Measurements from ENCODE around the gene ACTL8. TPM values are rescaled to one million over a fixed set of nuclear protein-coding genes. Genes with fewer than 3 reads are reported as not detected.

Gene ACTL8
- total and polyA plus RNA-seq, 8 donors = not detected

DNA sequence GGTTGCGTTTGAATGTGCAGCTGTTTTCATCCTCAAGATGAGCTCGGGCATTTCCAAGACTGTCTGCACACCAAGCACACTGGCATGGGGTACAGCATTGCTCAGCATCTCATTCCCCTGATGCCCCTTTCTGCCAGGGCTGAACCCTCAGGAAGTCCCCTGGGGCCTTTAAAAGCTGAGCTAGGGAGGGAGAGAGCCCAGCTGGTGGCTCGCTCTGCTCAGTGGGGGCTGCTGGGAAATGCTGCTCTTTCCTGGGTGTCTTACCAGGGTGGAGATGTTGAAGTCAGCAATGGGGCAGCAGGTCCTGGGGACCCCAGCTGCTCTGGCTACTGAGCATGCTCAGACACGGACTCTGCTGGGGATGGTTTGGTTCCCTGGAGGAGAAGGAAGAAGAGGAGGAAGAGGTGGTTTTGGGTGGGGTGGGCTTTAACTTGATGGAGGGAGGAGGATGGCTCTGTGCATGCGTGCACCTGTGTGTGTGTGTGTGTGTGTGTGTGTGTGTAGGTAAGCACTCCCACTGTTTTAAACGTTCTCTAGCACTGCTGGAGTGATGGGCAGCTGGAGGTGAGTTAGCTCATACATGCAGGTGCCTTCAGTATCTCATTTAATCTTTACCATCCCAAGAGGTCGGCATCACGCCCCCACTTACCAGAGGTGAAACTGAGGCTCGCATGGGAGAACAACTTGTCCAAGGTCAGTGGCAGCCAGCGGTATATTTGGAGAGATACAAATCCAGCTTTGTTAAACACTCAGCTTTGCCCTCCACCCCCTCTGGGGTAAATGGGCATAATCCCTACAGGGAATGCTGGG is 40.9 kb downstream of the ACTL8 start:
- WGBS, 2 donors = 52 to 62% methylated on average over 10 of the region's 10 CpGs
- ATAC-seq (no peak), FAIRE-seq (no peak)

DNA sequence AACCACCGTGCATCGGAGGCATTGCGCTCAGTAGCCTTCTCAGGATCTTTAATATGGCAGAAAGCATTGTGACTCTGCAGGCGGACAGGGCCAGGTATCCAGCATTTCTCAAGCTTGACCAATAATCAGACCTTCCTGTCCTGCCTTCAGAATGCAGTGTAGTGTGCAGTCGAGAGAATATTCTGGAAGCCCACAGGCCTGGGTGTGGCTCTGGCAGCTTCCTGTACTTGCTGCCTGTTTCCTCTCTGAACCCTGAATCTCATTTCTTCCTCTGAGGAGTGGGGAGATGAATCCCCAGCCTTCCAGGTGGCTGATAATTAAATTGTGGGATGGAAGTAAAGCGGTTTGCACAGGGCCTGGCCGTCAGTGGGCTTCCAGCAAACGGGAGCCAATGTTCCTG is 42.3 kb downstream of the ACTL8 start:
- TF ChIP-seq, protein P1, sequence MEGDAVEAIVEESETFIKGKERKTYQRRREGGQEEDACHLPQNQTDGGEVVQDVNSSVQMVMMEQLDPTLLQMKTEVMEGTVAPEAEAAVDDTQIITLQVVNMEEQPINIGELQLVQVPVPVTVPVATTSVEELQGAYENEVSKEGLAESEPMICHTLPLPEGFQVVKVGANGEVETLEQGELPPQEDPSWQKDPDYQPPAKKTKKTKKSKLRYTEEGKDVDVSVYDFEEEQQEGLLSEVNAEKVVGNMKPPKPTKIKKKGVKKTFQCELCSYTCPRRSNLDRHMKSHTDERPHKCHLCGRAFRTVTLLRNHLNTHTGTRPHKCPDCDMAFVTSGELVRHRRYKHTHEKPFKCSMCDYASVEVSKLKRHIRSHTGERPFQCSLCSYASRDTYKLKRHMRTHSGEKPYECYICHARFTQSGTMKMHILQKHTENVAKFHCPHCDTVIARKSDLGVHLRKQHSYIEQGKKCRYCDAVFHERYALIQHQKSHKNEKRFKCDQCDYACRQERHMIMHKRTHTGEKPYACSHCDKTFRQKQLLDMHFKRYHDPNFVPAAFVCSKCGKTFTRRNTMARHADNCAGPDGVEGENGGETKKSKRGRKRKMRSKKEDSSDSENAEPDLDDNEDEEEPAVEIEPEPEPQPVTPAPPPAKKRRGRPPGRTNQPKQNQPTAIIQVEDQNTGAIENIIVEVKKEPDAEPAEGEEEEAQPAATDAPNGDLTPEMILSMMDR (IDR thresholded peaks at IDR 0.05) = no peak
- no peak for ATAC-seq
- DNase-seq = no peak
- intact Hi-C loops (cut with DNase I) = no loop called here
- Histone ChIP-seq H3K27me3 (peaks cover 0 to 11% (median 0%) of the 10 kb centered on the region in 4 donors), H3K9me3 (no peaks in the 10 kb centered on the region), H3K36me3 (no peaks in the 10 kb centered on the region), H3K4me1 (no peaks in the 10 kb centered on the region), H3K4me3 (no peak overlapping the region), H3K27ac (no peak overlapping the region)
- WGBS, 2 donors = 58 to 65% methylated on average over 8 of the region's 8 CpGs
- no peak for FAIRE-seq

More for the DNA sequence above, 40.9 kb downstream of the ACTL8 start:
- Histone ChIP-seq H3K36me3 (no peaks in the 10 kb centered on the region), H3K27ac (no peak overlapping the region), H3K4me3 (no peak overlapping the region), H3K27me3 (peaks cover 0 to 3% (median 0%) of the 10 kb centered on the region in 4 donors), H3K9me3 (no peaks in the 10 kb centered on the region), H3K4me1 (no peaks in the 10 kb centered on the region)
- TF ChIP-seq, protein P1 (IDR thresholded peaks at IDR 0.05) = no peak
- intact Hi-C loops (cut with DNase I) = no loop called here
- DNase-seq = no peak

DNA sequence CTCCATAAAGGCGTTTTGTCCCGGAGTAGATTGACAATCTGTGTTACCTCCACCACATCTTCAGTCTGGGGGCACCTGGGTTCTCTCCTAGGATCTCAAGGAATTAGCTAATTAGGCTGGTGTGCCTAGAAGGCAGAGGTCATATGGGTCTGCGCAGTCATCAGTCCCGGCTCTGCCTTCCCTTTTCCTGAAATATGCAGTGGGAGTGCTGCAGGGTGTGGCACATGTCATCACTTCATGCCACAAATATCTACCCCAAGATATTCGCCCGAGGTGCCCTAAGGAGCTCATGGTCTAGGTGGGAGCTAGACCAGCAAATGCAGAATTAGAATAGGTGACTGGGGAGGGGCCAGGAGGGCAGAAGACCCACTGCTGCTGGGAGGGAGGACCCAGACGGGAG is 42.9 kb downstream of the ACTL8 start:
- H3K4me3 ChIP-seq = no peak overlapping the region
- ATAC-seq (no peak), DNase-seq (no peak), FAIRE-seq (no peak)
- H3K9me3 ChIP-seq = no peaks in the 10 kb centered on the region
- TF ChIP-seq, protein P1 (IDR thresholded peaks at IDR 0.05) = no peak
- intact Hi-C loops (cut with DNase I) = no loop called here
- H3K36me3 ChIP-seq = no peaks in the 10 kb centered on the region
- WGBS, 2 donors = 48 to 73% methylated on average over 7 of the region's 7 CpGs
- H3K27ac ChIP-seq = no peak overlapping the region
- peaks cover 0 to 11% (median 0%) of the 10 kb centered on the region in 4 donors for H3K27me3 ChIP-seq
- no peaks in the 10 kb centered on the region for H3K4me1 ChIP-seq

DNA sequence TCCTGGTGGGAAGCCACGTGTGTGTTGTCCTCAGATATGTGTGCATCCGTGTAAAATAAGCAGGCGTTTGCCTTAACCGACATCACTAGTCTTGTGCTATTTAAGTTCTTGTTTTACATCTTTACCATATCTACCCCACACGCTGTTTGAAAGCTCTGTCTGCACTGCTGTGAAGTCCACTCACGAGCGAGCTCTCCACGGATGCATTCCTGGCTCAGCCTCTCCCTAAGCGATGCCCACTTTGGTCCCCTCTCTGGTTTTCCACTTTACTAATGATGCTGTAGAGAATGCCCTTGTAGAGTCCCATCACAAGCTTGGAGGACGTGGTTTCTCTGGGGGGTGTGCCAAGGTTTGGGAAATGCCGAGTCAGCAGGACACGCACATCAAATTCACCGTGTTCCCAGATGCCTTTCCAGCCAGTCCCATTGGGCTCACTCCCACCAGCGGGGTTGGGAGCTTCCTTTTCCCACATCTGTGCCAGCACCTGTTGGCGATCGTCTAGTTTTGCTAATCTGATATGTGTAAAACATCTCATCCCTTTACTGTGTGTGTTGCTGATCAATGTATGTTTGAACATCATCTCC is 43.8 kb downstream of the ACTL8 start:
- DNase-seq (no peak), ATAC-seq (no peak), FAIRE-seq (no peak)
- TF ChIP-seq, protein P1 (IDR thresholded peaks at IDR 0.05) = no peak
- Histone ChIP-seq H3K4me1 (no peaks in the 10 kb centered on the region), H3K27me3 (peaks cover 0 to 11% (median 0%) of the 10 kb centered on the region in 4 donors), H3K4me3 (no peak overlapping the region), H3K36me3 (no peaks in the 10 kb centered on the region), H3K27ac (no peak overlapping the region), H3K9me3 (no peaks in the 10 kb centered on the region)
- 57 to 70% methylated on average over 16 of the region's 16 CpGs for WGBS, 2 donors
- intact Hi-C loops (cut with DNase I) = no loop called here

DNA sequence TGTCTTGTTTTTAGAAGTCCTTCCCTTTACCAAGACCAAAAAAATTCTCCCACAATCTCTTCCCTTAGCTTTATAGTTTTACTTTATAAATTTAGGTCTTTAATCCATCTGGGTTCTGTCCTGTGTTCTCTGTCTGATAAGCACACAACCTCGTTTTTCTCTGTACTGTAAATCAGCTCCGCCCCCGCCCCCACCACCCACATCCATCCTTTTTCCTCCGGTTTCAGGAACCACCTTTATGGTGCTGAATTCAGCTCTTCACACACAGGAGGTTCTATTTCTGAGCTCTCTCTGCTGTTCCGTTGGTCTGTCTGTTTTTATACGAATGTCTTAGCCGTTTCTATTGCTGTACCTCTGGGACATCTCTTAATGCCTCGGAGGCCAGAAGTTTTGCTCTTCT is 44.5 kb downstream of the ACTL8 start:
- WGBS, 2 donors = 41 to 47% methylated on average over 8 of the region's 8 CpGs
- H3K9me3 ChIP-seq = no peaks in the 10 kb centered on the region
- DNase-seq = no peak
- no peaks in the 10 kb centered on the region for H3K36me3 ChIP-seq
- no peak for FAIRE-seq
- no peak overlapping the region for H3K27ac ChIP-seq
- no peak for ATAC-seq
- intact Hi-C loops (cut with DNase I) = no loop called here
- peaks cover 0 to 11% (median 0%) of the 10 kb centered on the region in 4 donors for H3K27me3 ChIP-seq
- TF ChIP-seq, protein P1 (IDR thresholded peaks at IDR 0.05) = no peak
- H3K4me1 ChIP-seq = no peaks in the 10 kb centered on the region
- H3K4me3 ChIP-seq = no peak overlapping the region
